Tibial artery (tissue), 4 donors: ENCODE results near the gene ITGAE.
A peak's percentile ranks its signal among the peaks of the same experiment; 100 is the strongest.

ENCODE experiments used
- DNase-seq, 2 donors: peaks; one replicate each; pipeline ENCODE4 v3.0.0-alpha.2; 2019
- H3K27ac ChIP-seq, 2 donors: fragments of 200-600 bp; sonication (generic) in 1 of 2; 1 replicate in 1 of 2; 2 replicates in 1 of 2; pipeline ENCODE4 v1.5.1; 2018 to 2019; ENCODE audit warnings: mild to moderate bottlenecking in 1 of 2
- H3K27me3 ChIP-seq, 2 donors: fragments of 200-600 bp; sonication (generic) in 1 of 2; one replicate each; pipeline versions ENCODE4 v1.5.1 to v1.6.0; 2016 to 2019
- H3K36me3 ChIP-seq, 3 donors: fragments of 200-600 bp; sonication (generic) in 2 of 3; one replicate each; pipeline ENCODE4 v1.5.1; 2016 to 2019; ENCODE audit warnings: mild to moderate bottlenecking in 2 of 3
- H3K4me1 ChIP-seq, 4 donors: fragments of 200-600 bp; sonication (generic) in 2 of 4; 1 replicate in 3 of 4; 2 replicates in 1 of 4; pipeline ENCODE4 v1.5.1; 2016 to 2019
- H3K4me3 ChIP-seq, 2 donors: fragments of 200-600 bp; sonication (generic) in 1 of 2; 1 replicate in 1 of 2; 2 replicates in 1 of 2; pipeline ENCODE4 v1.5.1; 2018 to 2019; ENCODE audit warnings: mild to moderate bottlenecking in 2 of 2
- H3K9me3 ChIP-seq, 3 donors: fragments of 200-600 bp; sonication (generic) in 1 of 3; one replicate each; pipeline ENCODE4 v1.5.1; 2016 to 2019
- CTCF ChIP-seq, 2 experiments: fragments of 200-600 bp in 1 of 2; fragments of 450-650 bp in 1 of 2; IDR thresholded peaks; one replicate each; pipeline ENCODE4 v1.5.1; 2017 to 2019; ENCODE audit warnings: antibody characterized with exemption in 2 of 2, mild to moderate bottlenecking in 1 of 2, moderate library complexity in 1 of 2
- intact Hi-C: fragments of 100-400 bp; cut with DNase I; formaldehyde crosslinking; loops from one replicate; pipeline ENCODE4 v1.15.0; 2023; ENCODE audit warnings: low total_unique reads

Gene ITGAE

GRCh38 chr17:3827124-3827773, 26.3 kb upstream of the ITGAE start:
- intact Hi-C loops, result no loop called here
- no peak for DNase-seq
- Histone ChIP-seq H3K4me1 (peaks cover 0 to 21% (median 12%) of the 10 kb centered on the region in 4 donors), H3K4me3 (no peak overlapping the region), H3K9me3 (no peaks in the 10 kb centered on the region), H3K27ac (peak overlapping the region in 1 of 2 donors; percentile 45), H3K36me3 (peaks cover 38 to 72% (median 38%) of the 10 kb centered on the region in 3 donors), H3K27me3 (no peaks in the 10 kb centered on the region)
- TF ChIP-seq CTCF (IDR thresholded peaks at IDR 0.05), result no peak

- Histone ChIP-seq H3K4me1 (peaks cover 0 to 21% (median 12%) of the 10 kb centered on the region in 4 donors), H3K27me3 (no peaks in the 10 kb centered on the region), H3K27ac (no peak overlapping the region), H3K36me3 (peaks cover 47 to 74% (median 49%) of the 10 kb centered on the region in 3 donors), H3K9me3 (no peaks in the 10 kb centered on the region), H3K4me3 (no peak overlapping the region)
- intact Hi-C loops, result no loop called here
- no peak for DNase-seq
- TF ChIP-seq CTCF (IDR thresholded peaks at IDR 0.05), result no peak
Measured at GRCh38 chr17:3826191-3826590, 25.2 kb upstream of the ITGAE start.

- peaks cover 86 to 99% (median 91%) of the 10 kb centered on the region in 3 donors for H3K36me3 ChIP-seq
Measured at GRCh38 chr17:3821101-3821500, 20.1 kb upstream of the ITGAE start.

GRCh38 chr17:3818786-3819185, 17.8 kb upstream of the ITGAE start:
- TF ChIP-seq CTCF (IDR thresholded peaks at IDR 0.05), result no peak
- Histone ChIP-seq H3K4me3 (no peak overlapping the region), H3K9me3 (no peaks in the 10 kb centered on the region), H3K27me3 (no peaks in the 10 kb centered on the region), H3K27ac (no peak overlapping the region), H3K36me3 (peaks cover 91 to 100% (median 99%) of the 10 kb centered on the region in 3 donors), H3K4me1 (no peaks in the 10 kb centered on the region)
- intact Hi-C loops, result no loop called here
- DNase-seq, result no peak

More at GRCh38 chr17:3821101-3821500, 20.1 kb upstream of the ITGAE start:
- DNase-seq, result no peak
- Histone ChIP-seq H3K4me3 (no peak overlapping the region), H3K9me3 (no peaks in the 10 kb centered on the region), H3K4me1 (no peaks in the 10 kb centered on the region), H3K27ac (no peak overlapping the region), H3K27me3 (no peaks in the 10 kb centered on the region)
- TF ChIP-seq CTCF (IDR thresholded peaks at IDR 0.05), result no peak
- intact Hi-C loops, result no loop called here

GRCh38 chr17:3817851-3818605, 17.0 kb upstream of the ITGAE start:
- Histone ChIP-seq H3K36me3 (peaks cover 91 to 100% (median 99%) of the 10 kb centered on the region in 3 donors), H3K27ac (no peak overlapping the region), H3K27me3 (no peaks in the 10 kb centered on the region), H3K4me1 (no peaks in the 10 kb centered on the region), H3K9me3 (no peaks in the 10 kb centered on the region), H3K4me3 (no peak overlapping the region)
- intact Hi-C loops, result no loop called here
- TF ChIP-seq CTCF (IDR thresholded peaks at IDR 0.05), result no peak
- no peak for DNase-seq
